ENCODE measurements around the gene ENOX2. TPM values are rescaled to one million over a fixed set of nuclear protein-coding genes. Genes with fewer than 3 reads are reported as not detected.

ENOX2 gene
- polyA plus RNA-seq, 1 donor (not counting 4 experiments of a cell fraction or from before 2014, with no cell fraction given), result 24.5 TPM

DNA sequence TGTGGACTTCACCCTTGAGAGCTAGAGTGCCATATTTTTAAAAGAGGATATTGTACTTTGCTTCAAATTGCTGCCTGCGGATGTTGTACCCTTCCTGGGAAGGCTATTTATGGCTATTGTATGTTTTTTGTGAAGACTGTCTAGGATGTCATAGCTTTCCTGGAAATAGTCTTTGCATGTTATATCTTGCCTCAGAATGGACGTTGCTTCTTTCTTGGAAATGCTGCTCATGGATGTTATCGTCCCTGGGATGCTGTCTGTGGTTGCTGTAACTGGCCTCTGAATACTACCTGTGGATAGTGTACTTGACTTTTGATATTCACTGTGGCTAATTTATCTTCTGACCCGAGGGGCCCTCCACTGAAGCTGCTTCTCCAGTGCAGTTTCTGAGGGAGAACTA lies 146.8 kb downstream of the ENOX2 start:
- no peaks in the 10 kb centered on the region for H3K36me3 ChIP-seq (ENCODE audit: control insufficient read depth in 2 of 2, extremely low read depth in 1 of 2, insufficient read depth in 2 of 2, low read length in 2 of 2)
- H3K4me3 ChIP-seq (ENCODE audit: control insufficient read depth in 2 of 3, extremely low read depth in 1 of 3, insufficient read depth in 2 of 3, low read depth in 1 of 3, low read length in 3 of 3), result no peak overlapping the region
- no peaks in the 10 kb centered on the region for H3K79me2 ChIP-seq (ENCODE audit: control insufficient read depth, insufficient read depth, low read length)
- dilution Hi-C loops (cut with MboI; ENCODE audit: extremely low pct_ligation_motif_present, low sequenced_read_pairs), result no loop called here
- no peaks in the 10 kb centered on the region for H3K4me1 ChIP-seq (ENCODE audit: control insufficient read depth, extremely low read depth, insufficient read depth, low read length)
- H3K27ac ChIP-seq (ENCODE audit: control insufficient read depth, insufficient read depth, low read length), result no peak overlapping the region
- H3K27me3 ChIP-seq (ENCODE audit: control insufficient read depth, extremely low read depth, insufficient read depth, low read length), result no peaks in the 10 kb centered on the region
- no peaks in the 10 kb centered on the region for H3K9me3 ChIP-seq (ENCODE audit: control insufficient read depth, low read depth, low read length)
- H4K20me1 ChIP-seq (ENCODE audit: control insufficient read depth, extremely low read depth, insufficient read depth, low read length), result no peaks in the 10 kb centered on the region
- no peaks in the 10 kb centered on the region for H3K9me1 ChIP-seq (ENCODE audit: control insufficient read depth, extremely low read depth, insufficient read depth, low read length)
- no peak overlapping the region for H2AFZ ChIP-seq (ENCODE audit: control insufficient read depth, low read length)
- no peak overlapping the region for H3K4me2 ChIP-seq (ENCODE audit: control insufficient read depth, extremely low read depth, insufficient read depth, low read depth, low read length)
- DNase-seq (ENCODE audit: low read depth, low spot score), result no peak
- H3K9ac ChIP-seq (ENCODE audit: control insufficient read depth, extremely low read depth, insufficient read depth, low read length), result no peak overlapping the region
- TF ChIP-seq, protein P1, sequence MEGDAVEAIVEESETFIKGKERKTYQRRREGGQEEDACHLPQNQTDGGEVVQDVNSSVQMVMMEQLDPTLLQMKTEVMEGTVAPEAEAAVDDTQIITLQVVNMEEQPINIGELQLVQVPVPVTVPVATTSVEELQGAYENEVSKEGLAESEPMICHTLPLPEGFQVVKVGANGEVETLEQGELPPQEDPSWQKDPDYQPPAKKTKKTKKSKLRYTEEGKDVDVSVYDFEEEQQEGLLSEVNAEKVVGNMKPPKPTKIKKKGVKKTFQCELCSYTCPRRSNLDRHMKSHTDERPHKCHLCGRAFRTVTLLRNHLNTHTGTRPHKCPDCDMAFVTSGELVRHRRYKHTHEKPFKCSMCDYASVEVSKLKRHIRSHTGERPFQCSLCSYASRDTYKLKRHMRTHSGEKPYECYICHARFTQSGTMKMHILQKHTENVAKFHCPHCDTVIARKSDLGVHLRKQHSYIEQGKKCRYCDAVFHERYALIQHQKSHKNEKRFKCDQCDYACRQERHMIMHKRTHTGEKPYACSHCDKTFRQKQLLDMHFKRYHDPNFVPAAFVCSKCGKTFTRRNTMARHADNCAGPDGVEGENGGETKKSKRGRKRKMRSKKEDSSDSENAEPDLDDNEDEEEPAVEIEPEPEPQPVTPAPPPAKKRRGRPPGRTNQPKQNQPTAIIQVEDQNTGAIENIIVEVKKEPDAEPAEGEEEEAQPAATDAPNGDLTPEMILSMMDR (optimal IDR thresholded peaks at IDR 0.05 in 1 of 3, IDR thresholded peaks at IDR 0.05 in 1 of 3, conservative IDR thresholded peaks at IDR 0.05 in 1 of 3; ENCODE audit: extremely low read depth in 1 of 3, insufficient read depth in 2 of 3, low read length in 3 of 3), result no peak
- no peak for TF ChIP-seq EZH2 (IDR thresholded peaks at IDR 0.05; ENCODE audit: low read length)
- no peak for FAIRE-seq

DNA sequence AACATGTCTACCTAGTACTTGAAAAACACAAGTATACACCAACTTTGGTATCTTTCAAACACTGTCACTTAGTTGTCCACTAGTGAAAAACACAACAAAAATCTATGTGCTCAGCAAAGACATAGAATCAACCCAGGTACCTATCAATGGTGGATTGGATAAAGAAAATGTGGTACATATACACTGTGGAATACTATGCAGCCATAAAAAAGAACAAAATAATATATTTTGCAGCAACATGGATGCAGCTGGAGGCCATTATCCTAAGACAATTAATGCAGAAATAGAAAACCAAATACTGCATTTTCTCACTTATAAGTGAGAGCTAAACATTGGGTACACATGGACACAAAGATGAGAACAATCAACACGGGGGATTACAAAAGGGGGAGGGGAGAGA lies 148.7 kb downstream of the ENOX2 start:
- Histone ChIP-seq H3K9ac (ENCODE audit: control insufficient read depth, extremely low read depth, insufficient read depth, low read length) (no peak overlapping the region), H3K27ac (ENCODE audit: control insufficient read depth, insufficient read depth, low read length) (no peak overlapping the region), H3K4me3 (ENCODE audit: control insufficient read depth in 2 of 3, extremely low read depth in 1 of 3, insufficient read depth in 2 of 3, low read depth in 1 of 3, low read length in 3 of 3) (no peak overlapping the region), H3K79me2 (ENCODE audit: control insufficient read depth, insufficient read depth, low read length) (no peaks in the 10 kb centered on the region), H3K4me1 (ENCODE audit: control insufficient read depth, extremely low read depth, insufficient read depth, low read length) (no peaks in the 10 kb centered on the region), H3K36me3 (ENCODE audit: control insufficient read depth in 2 of 2, extremely low read depth in 1 of 2, insufficient read depth in 2 of 2, low read length in 2 of 2) (no peaks in the 10 kb centered on the region), H3K9me1 (ENCODE audit: control insufficient read depth, extremely low read depth, insufficient read depth, low read length) (no peaks in the 10 kb centered on the region), H3K4me2 (ENCODE audit: control insufficient read depth, extremely low read depth, insufficient read depth, low read depth, low read length) (no peak overlapping the region), H2AFZ (ENCODE audit: control insufficient read depth, low read length) (no peak overlapping the region), H3K27me3 (ENCODE audit: control insufficient read depth, extremely low read depth, insufficient read depth, low read length) (no peaks in the 10 kb centered on the region), H3K9me3 (ENCODE audit: control insufficient read depth, low read depth, low read length) (no peaks in the 10 kb centered on the region), H4K20me1 (ENCODE audit: control insufficient read depth, extremely low read depth, insufficient read depth, low read length) (no peaks in the 10 kb centered on the region)
- FAIRE-seq, result no peak
- TF ChIP-seq EZH2 (IDR thresholded peaks at IDR 0.05; ENCODE audit: low read length), result no peak
- TF ChIP-seq, protein P1 (optimal IDR thresholded peaks at IDR 0.05 in 1 of 3, IDR thresholded peaks at IDR 0.05 in 1 of 3, conservative IDR thresholded peaks at IDR 0.05 in 1 of 3; ENCODE audit: extremely low read depth in 1 of 3, insufficient read depth in 2 of 3, low read length in 3 of 3), result no peak
- dilution Hi-C loops (cut with MboI; ENCODE audit: extremely low pct_ligation_motif_present, low sequenced_read_pairs), result no loop called here
- DNase-seq (ENCODE audit: low read depth, low spot score), result no peak
